Kidney (tissue), 14 donors: ENCODE data around the gene NOX5. TPM values are rescaled to one million over a fixed set of nuclear protein-coding genes. Genes with fewer than 3 reads are reported as not detected.

ENCODE experiments used
- DNase-seq, 5 donors: peaks; one replicate each; pipeline ENCODE4 v3.0.0-alpha.2; 2013 to 2020
- FAIRE-seq: peaks from 2 replicates; lab custom pipeline; 2012; peaks lifted over from hg19 to GRCh38; lab: Jason Lieb, UNC
- H3K27ac ChIP-seq, 2 donors: one replicate each; pipeline ENCODE4 v1.7.0; 2013; ENCODE audit warnings: low read depth in 2 of 2, low read length in 2 of 2, inconsistent platforms in 1 of 2
- H3K27me3 ChIP-seq: one replicate; pipeline ENCODE4 v1.7.1; 2013; ENCODE audit warnings: low read length, inconsistent platforms; ENCODE audit not compliant: control insufficient read depth, insufficient read depth
- H3K36me3 ChIP-seq, 3 donors: one replicate each; pipeline versions ENCODE4 v1.7.0 to v1.7.1; 2013; ENCODE audit warnings: low read length in 3 of 3, control low read depth in 1 of 3, inconsistent platforms in 1 of 3; ENCODE audit not compliant: insufficient read depth in 3 of 3, control insufficient read depth in 2 of 3
- H3K4me1 ChIP-seq, 3 donors: one replicate each; pipeline versions ENCODE4 v1.7.0 to v1.7.1; 2013; ENCODE audit warnings: low read length in 3 of 3, inconsistent platforms in 1 of 3, low read depth in 1 of 3; ENCODE audit not compliant: control insufficient read depth in 2 of 3, insufficient read depth in 2 of 3
- H3K4me3 ChIP-seq, 3 donors: one replicate each; pipeline versions ENCODE4 v1.7.0 to v1.8.1; 2013; ENCODE audit warnings: low read length in 3 of 3, control low read depth in 1 of 3, inconsistent platforms in 1 of 3
- H3K9ac ChIP-seq, 3 donors: one replicate each; pipeline versions ENCODE4 v1.7.0 to v1.7.1; 2013; ENCODE audit warnings: low read length in 3 of 3, control low read depth in 1 of 3, inconsistent platforms in 1 of 3
- H3K9me3 ChIP-seq, 3 donors: one replicate each; pipeline versions ENCODE4 v1.7.0 to v1.7.1; 2013; ENCODE audit warnings: low read length in 3 of 3, control low read depth in 1 of 3, inconsistent platforms in 1 of 3; ENCODE audit not compliant: control insufficient read depth in 2 of 3, insufficient read depth in 1 of 3
- intact Hi-C: fragments of 100-400 bp; cut with DNase I; formaldehyde crosslinking; loops from one replicate; pipeline ENCODE4 v1.11.1; 2022
- polyA plus RNA-seq: library from polyadenylated mRNA; stranded (reverse); fragments of 350-450 nt; fragmentation: Illumina TruSeq; extraction: RNeasy Lipid Tissue Mini Kit (QIAGEN cat#74804); gene quantifications from one replicate; pipeline ENCODE4 v1.2.3, GENCODE V29; 2014; ENCODE audit warnings: low read depth, low replicate concordance; ENCODE audit not compliant: insufficient read depth
- total RNA-seq: library from RNA; stranded (reverse); fragmentation: NEBNext Ultra II Directional; extraction: Animal tissue kit (Norgen Biotek cat#: 25700); gene quantifications from one replicate; pipeline ENCODE4 v1.2.1, GENCODE V29; 2021
- TF ChIP-seq, protein P1 (sequence below): IDR thresholded peaks from 3 replicates; pipeline ENCODE4 v1.5.1; 2012; ENCODE audit warnings: mild to moderate bottlenecking, moderate library complexity, borderline replicate concordance; ENCODE audit not compliant: insufficient read depth; ENCODE audit errors: extremely low read depth
- donor health status: control.
- donor health status: control.
- donor health status: control.
- donor health status: control.
- donor health status: control.
- donor health status: DM: yes; HTN: yes; CAD: no.
- donor health status: Normal renal cell carcinoma (clear cell type).

The NOX5 gene
- total and polyA plus RNA-seq, 2 donors from 2014 or later, result 0.19 to 0.60 TPM

DNA sequence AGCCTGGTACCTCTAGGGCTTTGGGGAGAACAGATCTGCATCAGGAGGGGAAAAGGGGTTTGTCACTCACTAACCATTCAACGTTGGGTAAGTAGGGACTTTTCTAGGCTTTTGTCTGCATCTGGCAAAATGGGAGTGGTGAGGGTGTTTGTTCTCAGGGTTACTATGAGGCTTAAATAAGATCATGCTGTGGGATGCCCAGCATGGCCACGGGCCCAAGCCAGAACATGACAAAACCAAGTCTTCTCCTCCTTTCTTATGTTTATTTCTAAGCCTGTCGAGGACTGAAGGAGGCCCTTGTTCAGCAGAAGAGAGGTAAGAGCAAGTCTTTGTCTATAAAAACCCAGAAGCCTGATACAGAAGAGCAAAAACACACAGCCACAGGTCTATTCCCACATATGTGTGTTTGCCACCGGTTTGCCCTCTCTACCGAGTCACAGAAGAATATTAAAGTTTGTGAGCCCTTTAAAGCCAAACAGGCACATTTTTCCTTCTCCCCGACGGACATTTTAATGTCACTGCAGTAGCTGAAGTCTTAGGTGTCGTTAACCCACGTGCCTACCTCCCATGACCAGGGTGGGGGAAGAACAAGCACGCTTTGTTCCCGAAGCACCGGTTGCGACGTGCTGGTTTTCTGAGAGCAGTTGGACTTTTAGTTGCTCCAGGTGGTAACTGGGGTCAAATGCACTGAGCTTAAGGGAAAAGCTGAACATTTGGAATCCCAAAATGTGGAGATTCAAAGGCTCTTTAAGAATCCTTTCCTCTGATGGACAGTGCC, 72.1 kb downstream of the NOX5 start:
- H3K4me3 ChIP-seq, result no peak overlapping the region
- no peak overlapping the region for H3K9ac ChIP-seq
- no peak overlapping the region for H3K27ac ChIP-seq
- FAIRE-seq (no peak), DNase-seq (peak in 3 of 5 donors; percentile 51 to 72 (median 66))
- H3K9me3 ChIP-seq, result no peaks in the 10 kb centered on the region
- peaks cover 5 to 19% (median 11%) of the 10 kb centered on the region in 3 donors for H3K4me1 ChIP-seq
- H3K36me3 ChIP-seq, result no peaks in the 10 kb centered on the region
- no peaks in the 10 kb centered on the region for H3K27me3 ChIP-seq
- intact Hi-C loops, result no loop called here
- TF ChIP-seq, protein P1, sequence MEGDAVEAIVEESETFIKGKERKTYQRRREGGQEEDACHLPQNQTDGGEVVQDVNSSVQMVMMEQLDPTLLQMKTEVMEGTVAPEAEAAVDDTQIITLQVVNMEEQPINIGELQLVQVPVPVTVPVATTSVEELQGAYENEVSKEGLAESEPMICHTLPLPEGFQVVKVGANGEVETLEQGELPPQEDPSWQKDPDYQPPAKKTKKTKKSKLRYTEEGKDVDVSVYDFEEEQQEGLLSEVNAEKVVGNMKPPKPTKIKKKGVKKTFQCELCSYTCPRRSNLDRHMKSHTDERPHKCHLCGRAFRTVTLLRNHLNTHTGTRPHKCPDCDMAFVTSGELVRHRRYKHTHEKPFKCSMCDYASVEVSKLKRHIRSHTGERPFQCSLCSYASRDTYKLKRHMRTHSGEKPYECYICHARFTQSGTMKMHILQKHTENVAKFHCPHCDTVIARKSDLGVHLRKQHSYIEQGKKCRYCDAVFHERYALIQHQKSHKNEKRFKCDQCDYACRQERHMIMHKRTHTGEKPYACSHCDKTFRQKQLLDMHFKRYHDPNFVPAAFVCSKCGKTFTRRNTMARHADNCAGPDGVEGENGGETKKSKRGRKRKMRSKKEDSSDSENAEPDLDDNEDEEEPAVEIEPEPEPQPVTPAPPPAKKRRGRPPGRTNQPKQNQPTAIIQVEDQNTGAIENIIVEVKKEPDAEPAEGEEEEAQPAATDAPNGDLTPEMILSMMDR, result no peak

DNA sequence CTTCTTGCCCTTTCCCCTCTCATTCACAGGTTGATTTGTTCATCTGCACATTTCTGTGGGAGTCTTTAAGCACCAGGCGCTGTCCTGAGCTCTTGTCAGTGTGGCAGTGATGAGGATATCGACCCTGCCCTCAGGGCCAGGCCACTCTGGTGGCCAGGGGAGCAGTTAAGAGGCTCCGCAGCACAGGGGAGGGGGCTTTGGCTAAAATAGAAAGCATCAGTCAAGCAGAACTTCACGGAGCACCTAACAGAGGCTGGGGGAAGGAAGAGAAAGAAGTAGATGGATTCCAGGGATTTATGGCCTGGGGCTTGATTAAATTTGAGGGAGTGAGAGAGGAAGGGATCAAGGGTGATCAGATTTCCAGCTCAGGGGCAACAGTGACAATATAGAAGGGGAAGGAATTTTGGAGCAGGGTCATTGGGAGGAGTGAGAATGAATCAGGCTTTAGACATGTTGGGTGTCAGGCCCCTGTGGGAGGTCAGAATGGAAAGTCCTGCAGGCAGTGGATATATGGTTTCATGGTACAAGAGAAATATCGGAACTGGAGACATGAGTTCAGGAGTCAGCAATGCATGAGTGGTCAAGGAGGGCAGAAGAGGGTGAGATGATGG, 73.0 kb downstream of the NOX5 start:
- peaks cover 0 to 13% (median 11%) of the 10 kb centered on the region in 3 donors for H3K4me1 ChIP-seq
- H3K27me3 ChIP-seq, result no peaks in the 10 kb centered on the region
- peak in 4 of 5 donors; percentile 74 to 90 (median 80) for DNase-seq
- no peak for FAIRE-seq
- intact Hi-C loops, result no loop called here
- H3K9me3 ChIP-seq, result no peaks in the 10 kb centered on the region
- H3K27ac ChIP-seq, result no peak overlapping the region
- TF ChIP-seq, protein P1, result no peak
- H3K36me3 ChIP-seq, result no peaks in the 10 kb centered on the region
- H3K4me3 ChIP-seq, result no peak overlapping the region
- no peak overlapping the region for H3K9ac ChIP-seq

DNA sequence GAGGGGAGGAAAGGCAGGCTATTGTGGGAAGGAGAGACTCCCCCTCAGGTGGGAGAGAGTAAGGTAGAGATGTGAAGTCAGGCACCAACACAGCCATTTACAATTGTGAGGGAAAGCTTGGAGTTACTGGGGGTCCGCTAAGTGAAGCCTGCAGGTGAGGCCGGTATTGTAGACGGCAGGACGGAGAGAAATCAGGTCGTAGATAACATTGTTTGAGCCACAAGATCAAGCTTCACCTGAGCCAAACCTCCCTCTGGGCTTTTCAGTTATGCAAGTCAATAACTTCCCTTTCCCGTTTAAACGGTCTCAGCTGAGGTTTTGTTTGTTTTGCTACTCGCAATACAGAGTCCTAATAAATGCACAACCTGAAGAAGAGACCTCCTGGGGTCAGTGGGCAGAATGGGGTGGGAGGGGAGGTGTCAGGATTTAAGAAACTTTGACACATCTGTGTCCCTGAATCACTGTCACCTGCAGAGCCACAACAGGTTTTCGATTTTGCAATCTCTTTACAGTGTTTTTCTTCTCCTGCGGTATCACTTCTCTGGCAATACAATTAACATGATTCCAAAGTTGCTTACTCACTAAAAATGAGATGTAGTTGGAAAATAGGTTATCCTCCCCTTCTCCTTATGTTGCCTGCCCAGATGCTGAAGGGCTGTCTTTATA, 73.9 kb downstream of the NOX5 start:
- FAIRE-seq (no peak), DNase-seq (peak in 1 of 5 donors; percentile 16)
- TF ChIP-seq, protein P1, result no peak
- H3K9ac ChIP-seq, result no peak overlapping the region
- no peaks in the 10 kb centered on the region for H3K27me3 ChIP-seq
- H3K9me3 ChIP-seq, result no peaks in the 10 kb centered on the region
- no peak overlapping the region for H3K4me3 ChIP-seq
- H3K4me1 ChIP-seq, result peaks cover 0 to 13% (median 11%) of the 10 kb centered on the region in 3 donors
- no peak overlapping the region for H3K27ac ChIP-seq
- H3K36me3 ChIP-seq, result no peaks in the 10 kb centered on the region
- intact Hi-C loops, result no loop called here
